Measurements from ENCODE around the gene DNER. TPM values are rescaled to one million over a fixed set of nuclear protein-coding genes. Genes with fewer than 3 reads are reported as not detected.

The DNER gene
- total and polyA plus RNA-seq, 7 donors: 0.10 to 0.87 (median 0.35) TPM; not detected in 1

GRCh38 chr2:229601396-229601795 lies 113.0 kb downstream of the DNER start:
- H3K27ac ChIP-seq: no peak overlapping the region
- intact Hi-C loops (cut with DNase I): no loop called here

GRCh38 chr2:229598227-229598626 lies 116.1 kb downstream of the DNER start:
- ATAC-seq (no peak), DNase-seq (no peak)
- Histone ChIP-seq H3K4me3 (no peak overlapping the region), H3K36me3 (ENCODE audit: insufficient read depth in 1 of 2, low read depth in 1 of 2) (no peaks in the 10 kb centered on the region), H3K27ac (no peak overlapping the region), H3K9me3 (no peaks in the 10 kb centered on the region), H3K27me3 (ENCODE audit: insufficient read depth in 3 of 3, low read length in 2 of 3) (no peaks in the 10 kb centered on the region), H3K4me1 (no peaks in the 10 kb centered on the region)
- intact Hi-C loops (cut with DNase I): no loop called here
- WGBS, 3 donors: 52 to 80% (median 74%) methylated on average over 3 of the region's 3 CpGs
- no peak for TF ChIP-seq CTCF (IDR thresholded peaks at IDR 0.05)

More at GRCh38 chr2:229601396-229601795, 113.0 kb downstream of the DNER start:
- DNase-seq (no peak), ATAC-seq (no peak)
- no peak overlapping the region for H3K4me3 ChIP-seq
- no peaks in the 10 kb centered on the region for H3K9me3 ChIP-seq
- H3K27me3 ChIP-seq (ENCODE audit: insufficient read depth in 3 of 3, low read length in 2 of 3): no peaks in the 10 kb centered on the region
- 66 to 71% (median 70%) methylated on average over 2 of the region's 2 CpGs for WGBS, 3 donors
- H3K36me3 ChIP-seq (ENCODE audit: insufficient read depth in 1 of 2, low read depth in 1 of 2): no peaks in the 10 kb centered on the region
- no peaks in the 10 kb centered on the region for H3K4me1 ChIP-seq
- TF ChIP-seq CTCF (IDR thresholded peaks at IDR 0.05): no peak

- intact Hi-C loops (cut with DNase I): no loop called here
- TF ChIP-seq CTCF (IDR thresholded peaks at IDR 0.05): no peak
- H3K4me3 ChIP-seq: no peak overlapping the region
- no peaks in the 10 kb centered on the region for H3K4me1 ChIP-seq
- H3K27me3 ChIP-seq (ENCODE audit: insufficient read depth in 3 of 3, low read length in 2 of 3): no peaks in the 10 kb centered on the region
- H3K27ac ChIP-seq: no peak overlapping the region
- DNase-seq: no peak
- WGBS, 3 donors: 56 to 73% (median 64%) methylated on average over 7 of the region's 7 CpGs
- ATAC-seq: no peak
- no peaks in the 10 kb centered on the region for H3K9me3 ChIP-seq
- H3K36me3 ChIP-seq (ENCODE audit: insufficient read depth in 1 of 2, low read depth in 1 of 2): no peaks in the 10 kb centered on the region
Measured at GRCh38 chr2:229596796-229597195, 117.6 kb downstream of the DNER start.

GRCh38 chr2:229591611-229592010 lies 122.7 kb downstream of the DNER start:
- Histone ChIP-seq H3K27ac (no peak overlapping the region), H3K9me3 (no peaks in the 10 kb centered on the region), H3K4me1 (no peaks in the 10 kb centered on the region), H3K27me3 (ENCODE audit: insufficient read depth in 3 of 3, low read length in 2 of 3) (no peaks in the 10 kb centered on the region), H3K36me3 (ENCODE audit: insufficient read depth in 1 of 2, low read depth in 1 of 2) (no peaks in the 10 kb centered on the region), H3K4me3 (no peak overlapping the region)
- intact Hi-C loops (cut with DNase I): no loop called here
- ATAC-seq (no peak), DNase-seq (no peak)
- no peak for TF ChIP-seq CTCF (IDR thresholded peaks at IDR 0.05)
- 65 to 70% (median 68%) methylated on average over 9 of the region's 9 CpGs for WGBS, 3 donors

All from psoas muscle (tissue), 8 donors.